NCI-H524 treated with DMSO at 0.1 percent for 48 hours (cell line): ENCODE results near the gene SPATA16.
"Not testable (repeated sequence)": the region's sequence is repeated elsewhere in the genome, so short reads cannot be mapped to it uniquely, and the experiment has no call there.

Experiments
- DNase-seq: peaks from one replicate; lab custom pipeline; 2025; lab: John Stamatoyannopoulos, UW

SPATA16 gene

DNA sequence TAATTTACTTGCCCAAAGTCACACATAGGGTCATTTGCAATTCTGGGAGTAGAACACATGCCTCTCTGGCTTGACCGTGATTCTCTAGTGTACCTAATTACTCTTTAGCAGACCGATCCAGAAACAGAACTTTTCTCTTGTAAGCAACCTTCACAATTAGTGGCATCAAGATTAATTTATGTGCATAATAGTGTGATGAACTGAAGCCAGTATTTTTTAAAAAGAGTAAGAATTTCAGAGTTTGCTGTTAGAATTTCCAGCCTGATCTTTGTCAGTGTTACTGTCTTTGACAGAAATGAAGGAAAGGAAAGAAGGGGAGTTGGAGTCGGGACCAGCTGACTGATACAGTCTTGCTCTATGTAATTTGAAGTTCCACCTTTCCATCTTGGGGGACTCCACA is 137.1 kb downstream of the SPATA16 start:
- no peak for DNase-seq

GRCh38 chr3:173003471-173003870 is 137.6 kb downstream of the SPATA16 start:
- DNase-seq: no peak

DNA sequence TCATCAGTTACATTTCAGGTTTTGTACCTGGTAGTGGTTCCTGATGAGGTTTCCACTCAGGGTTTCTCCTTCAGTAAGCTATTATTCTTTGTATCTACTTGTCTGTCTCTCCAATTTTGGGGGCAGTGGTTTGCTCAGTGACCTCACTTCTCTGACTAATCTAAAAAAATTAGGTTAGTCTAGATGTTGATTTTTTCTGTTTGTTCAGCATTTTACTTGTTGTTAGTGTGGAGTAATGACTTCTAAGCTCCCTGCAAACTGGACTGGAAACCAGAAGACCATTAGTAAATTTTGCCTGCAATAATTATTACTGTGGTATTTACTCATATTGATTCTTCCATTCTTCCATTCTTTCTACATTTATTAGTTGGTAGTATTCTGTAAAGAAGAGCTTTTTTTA is 139.4 kb downstream of the SPATA16 start:
- no peak for DNase-seq

- DNase-seq: no peak
Measured at GRCh38 chr3:173000553-173000952, 140.5 kb downstream of the SPATA16 start.

- no peak for DNase-seq
Measured at GRCh38 chr3:172993412-172993811, 147.6 kb downstream of the SPATA16 start.

DNA sequence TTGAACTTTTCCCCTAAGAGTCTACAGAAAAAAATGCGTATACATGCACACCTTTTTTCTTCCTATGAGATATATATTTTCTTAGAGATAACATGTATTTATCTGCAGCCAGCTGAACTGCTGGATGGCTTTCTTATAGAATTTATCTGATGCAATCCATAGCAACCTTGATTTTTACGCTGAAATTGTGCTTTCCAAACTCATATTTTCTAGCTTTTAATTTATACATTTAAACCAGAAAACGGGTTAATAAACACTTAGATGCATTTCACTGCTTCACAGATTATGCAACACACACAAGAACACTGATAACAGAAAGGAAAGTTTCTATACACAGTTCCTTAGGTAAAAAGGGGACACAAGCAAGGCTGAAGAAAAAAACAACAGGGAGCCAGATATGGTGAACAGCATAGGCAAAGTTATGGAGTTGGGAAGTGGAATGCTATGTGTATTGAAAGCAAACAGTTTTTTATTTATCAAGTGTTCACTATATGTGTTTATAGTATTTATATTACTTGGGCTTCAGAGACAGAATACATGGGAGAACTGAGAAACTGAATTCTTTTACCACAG is 149.5 kb downstream of the SPATA16 start:
- no peak for DNase-seq

DNA sequence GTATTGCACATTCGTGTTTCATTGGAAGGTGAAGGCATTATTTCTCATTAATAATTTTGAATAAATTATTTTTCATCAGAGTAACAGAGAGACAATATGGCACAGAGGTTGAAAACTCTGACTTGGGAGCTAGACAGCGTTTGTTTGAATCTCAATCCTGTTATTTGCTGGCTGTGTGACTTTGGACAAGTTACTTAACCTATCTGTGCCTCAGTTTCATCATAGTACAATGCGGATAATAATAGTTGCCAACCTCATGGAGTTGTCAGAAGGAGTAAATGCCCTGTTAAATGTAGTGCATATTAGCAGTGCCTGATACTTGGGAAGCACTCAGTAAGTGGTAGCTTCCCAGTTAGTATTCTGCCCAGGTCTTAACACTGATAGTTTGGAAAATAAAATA is 151.7 kb downstream of the SPATA16 start:
- DNase-seq: no peak

DNA sequence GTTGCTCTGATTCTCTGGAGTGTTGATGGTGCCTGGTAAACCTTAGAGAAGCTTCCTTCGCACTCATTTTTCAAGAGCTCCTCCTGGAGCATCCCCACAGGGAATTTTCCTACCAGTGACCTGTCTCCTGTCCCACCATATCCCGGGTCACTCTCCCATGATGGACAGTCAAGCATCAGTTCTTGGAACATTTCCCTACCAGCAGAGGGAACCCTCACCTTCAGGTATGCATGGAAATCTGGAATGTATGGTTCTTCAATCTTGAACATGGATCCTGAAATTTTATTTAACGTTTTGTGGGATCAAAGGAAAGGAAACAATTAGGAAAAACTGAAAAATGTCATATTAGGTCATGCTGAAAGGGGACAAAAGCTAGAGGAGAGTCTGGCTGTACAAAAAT is 153.8 kb downstream of the SPATA16 start:
- no peak for DNase-seq

DNA sequence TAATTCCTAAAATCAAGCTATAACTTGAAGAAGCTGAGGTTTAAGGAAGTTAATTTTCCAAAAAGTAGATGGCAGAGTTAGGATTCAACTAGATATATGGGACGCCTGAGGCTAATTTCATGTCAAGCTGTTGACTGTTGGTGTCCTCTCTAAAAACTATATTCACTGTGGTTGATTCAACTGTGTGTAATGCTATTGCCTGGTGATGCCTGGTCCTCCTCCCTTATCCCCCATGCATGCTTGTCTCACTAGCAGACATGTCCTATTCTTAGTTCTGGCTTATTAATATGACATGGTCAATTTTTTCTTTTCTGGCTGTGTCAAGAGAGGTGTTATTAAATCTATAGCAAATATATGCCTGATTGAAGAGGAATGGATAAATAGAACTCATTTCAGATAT is 156.1 kb downstream of the SPATA16 start:
- DNase-seq: no peak

GRCh38 chr3:172982736-172983364 is 158.2 kb downstream of the SPATA16 start:
- no peak for DNase-seq

GRCh38 chr3:172981407-172981983 is 159.5 kb downstream of the SPATA16 start:
- no peak for DNase-seq

DNA sequence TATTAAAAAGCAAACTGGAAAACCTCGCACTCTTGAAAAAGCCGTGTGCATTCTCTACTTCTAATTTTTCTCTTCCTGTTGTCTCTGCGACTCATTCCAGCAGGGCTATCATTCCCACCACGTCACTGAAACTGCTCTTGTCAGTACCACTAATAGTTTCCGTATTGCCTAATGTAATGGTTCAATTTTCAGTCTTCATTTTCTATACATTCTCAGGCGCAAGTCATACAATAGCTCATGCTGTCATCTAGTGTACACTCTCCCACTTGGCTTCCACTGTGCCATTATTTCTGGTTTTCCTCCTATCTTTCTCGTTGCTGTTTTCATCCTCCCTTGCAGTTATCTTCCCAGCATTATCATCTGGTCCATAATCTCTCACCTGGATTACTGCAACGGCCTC is 160.2 kb downstream of the SPATA16 start:
- no peak for DNase-seq

GRCh38 chr3:172977696-172978095 is 163.3 kb downstream of the SPATA16 start:
- DNase-seq: no peak

DNA sequence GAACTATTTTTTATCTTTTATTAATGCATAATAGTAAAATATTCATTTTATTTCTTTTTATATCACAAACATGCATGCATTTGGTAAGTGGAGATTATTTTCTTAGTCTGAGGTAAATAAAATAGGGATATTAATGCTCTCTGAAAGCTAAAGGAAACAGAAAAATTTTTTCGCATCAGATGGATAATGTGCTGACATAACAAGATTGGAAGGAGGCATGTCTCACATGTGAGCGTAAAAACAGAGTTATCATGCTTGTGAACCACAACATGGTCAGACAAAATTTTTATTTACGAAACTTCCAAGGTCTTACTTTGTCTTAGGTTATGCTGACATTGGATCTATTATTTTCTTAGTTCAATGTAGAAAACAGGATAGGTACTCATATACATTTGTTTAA is 166.1 kb downstream of the SPATA16 start:
- no peak for DNase-seq

DNA sequence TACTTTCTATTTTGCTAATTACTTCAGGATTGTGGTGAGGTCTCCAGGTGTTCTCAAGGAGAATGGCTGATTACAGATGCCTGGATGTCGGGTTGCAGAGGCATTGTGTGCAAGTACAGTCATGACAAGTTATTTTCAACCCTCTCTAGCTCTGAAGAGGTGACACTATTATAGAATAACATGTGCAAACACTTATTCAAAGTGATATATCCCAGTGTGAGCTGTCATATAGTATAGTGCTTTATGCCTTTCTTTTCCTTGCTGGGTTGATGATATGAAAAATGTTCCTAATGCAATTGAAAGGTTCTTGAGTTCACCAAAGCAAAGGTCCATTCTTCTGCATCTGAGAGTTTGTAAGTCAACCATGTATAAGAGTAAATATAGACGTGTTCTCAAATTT is 167.2 kb downstream of the SPATA16 start:
- no peak for DNase-seq

DNA sequence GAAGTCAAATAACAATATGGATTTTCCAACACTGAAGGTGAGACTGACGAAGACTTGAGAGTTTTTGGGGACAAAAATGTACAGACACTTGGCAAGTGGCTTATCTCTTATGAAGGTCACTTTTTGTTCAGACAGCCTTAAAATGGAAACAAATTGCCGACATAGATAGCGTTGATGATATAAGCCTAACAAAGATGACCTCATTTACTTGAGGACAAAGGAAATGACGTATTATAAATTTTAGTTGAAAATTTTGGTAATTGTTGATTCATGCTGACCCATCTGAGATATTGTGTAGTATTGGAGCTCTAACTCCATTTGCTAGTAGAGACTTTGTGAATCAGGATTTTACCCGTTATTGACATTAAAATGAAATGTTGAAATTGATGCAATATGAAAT is 168.3 kb downstream of the SPATA16 start:
- no peak for DNase-seq

DNA sequence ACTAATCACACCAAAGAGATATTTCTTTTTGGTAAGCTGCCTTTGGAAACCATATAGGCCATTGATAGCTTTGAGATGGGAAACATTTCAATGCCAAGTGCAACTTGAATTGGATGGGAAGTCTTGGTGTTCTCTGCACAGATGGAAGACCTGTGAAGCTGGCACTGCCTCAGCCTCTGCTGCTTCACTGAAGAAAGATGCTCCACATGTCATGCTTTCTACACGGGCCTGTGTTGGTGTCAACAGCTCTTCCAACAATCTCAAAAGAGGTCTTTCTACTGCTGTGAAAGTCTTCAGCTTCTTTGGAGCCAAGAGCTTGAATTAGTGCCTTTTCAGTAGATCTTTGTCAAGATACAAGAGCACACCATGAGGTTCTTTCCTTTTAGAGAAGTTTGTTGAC is 169.0 kb downstream of the SPATA16 start:
- DNase-seq: no peak

- DNase-seq: no peak
Measured at GRCh38 chr3:172968646-172969045, 172.4 kb downstream of the SPATA16 start.

GRCh38 chr3:172965256-172965655 is 175.8 kb downstream of the SPATA16 start:
- DNase-seq: no peak

DNA sequence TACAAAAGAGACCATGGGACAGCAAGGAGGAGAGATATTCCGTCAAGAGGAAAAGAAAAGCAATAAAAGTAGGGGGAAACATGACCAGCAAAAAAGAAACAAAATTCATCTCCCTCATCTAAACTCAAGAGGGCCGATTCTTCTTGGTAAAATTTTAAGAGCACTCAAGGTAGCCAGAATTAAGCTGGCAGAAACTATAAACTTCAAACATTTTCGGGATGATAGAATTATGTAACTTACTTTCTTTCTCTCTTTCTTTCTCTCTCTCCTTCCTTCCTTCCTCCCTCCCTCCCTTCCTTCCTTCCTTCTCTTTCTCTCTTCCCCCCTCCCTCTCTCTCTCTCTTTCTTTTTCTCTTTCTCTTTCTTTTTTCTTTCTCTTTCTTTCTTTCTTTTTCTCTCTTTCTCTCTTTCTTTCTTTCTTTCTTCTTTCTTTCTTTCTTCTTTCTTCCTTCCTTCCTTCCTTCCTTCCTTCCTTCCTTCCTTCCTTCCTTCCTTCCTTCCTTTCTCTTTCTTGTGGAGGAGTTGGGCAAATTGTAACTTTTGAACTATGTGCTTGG is 180.3 kb downstream of the SPATA16 start:
- DNase-seq: not testable (repeated sequence)

GRCh38 chr3:172958565-172958964 is 182.5 kb downstream of the SPATA16 start:
- no peak for DNase-seq

DNA sequence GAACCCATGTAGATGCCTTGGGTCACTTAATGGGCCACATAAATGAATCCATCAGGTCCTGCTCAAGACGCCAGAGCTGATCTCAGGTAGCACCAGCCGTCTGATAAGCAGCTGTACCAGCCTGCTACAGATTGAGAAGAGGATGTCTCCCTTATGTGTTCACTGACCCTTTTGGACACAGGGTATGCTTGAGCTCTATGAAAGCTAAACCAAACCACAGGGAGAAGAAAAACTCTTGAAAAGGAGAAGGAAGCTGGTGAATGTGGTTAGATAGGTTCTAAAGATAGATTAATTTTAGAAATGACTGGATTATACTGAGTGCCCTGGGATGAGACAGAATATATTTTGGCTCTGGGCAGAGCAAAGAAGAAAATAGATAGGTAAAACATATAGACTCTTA is 187.5 kb downstream of the SPATA16 start:
- DNase-seq: no peak

- DNase-seq: no peak
Measured at GRCh38 chr3:172951511-172951910, 189.5 kb downstream of the SPATA16 start.

GRCh38 chr3:172946061-172946460 is 195.0 kb downstream of the SPATA16 start:
- no peak for DNase-seq
